SK-N-SH treated with all-trans-retinoic acid at 6 μM for 48 hours (cell line): ENCODE measurements around the gene KIF20A.
"Not testable (repeated sequence)": the region's sequence is repeated elsewhere in the genome, so short reads cannot be mapped to it uniquely, and the experiment has no call there.

Experiments used
- ATAC-seq: fragments of 200-7000 bp; cut with Tn5 transposase; 3 replicates; pipeline ENCODE4 v1.9.1; 2020; ENCODE audit warnings: mild to moderate bottlenecking, moderate library complexity
- BACH2 ChIP-seq: fragments of 250-450 bp; sonication (Bioruptor Pico); IDR thresholded peaks from 2 replicates; pipeline ENCODE4 v1.9.0; 2021; ENCODE audit warnings: mild to moderate bottlenecking, borderline replicate concordance
- CSDC2 ChIP-seq: fragments of 250-450 bp; sonication (Bioruptor Pico); IDR thresholded peaks from 2 replicates; pipeline ENCODE4 v1.5.0; 2020; ENCODE audit warnings: mild to moderate bottlenecking, moderate library complexity
- CSRNP3 ChIP-seq: fragments of 250-450 bp; sonication (Bioruptor Pico); IDR thresholded peaks from 2 replicates; pipeline ENCODE4 v1.5.1; 2021; ENCODE audit warnings: mild to moderate bottlenecking, moderate library complexity
- ESRRG ChIP-seq: fragments of 250-450 bp; sonication (Bioruptor Pico); IDR thresholded peaks from 2 replicates; pipeline ENCODE4 v1.6.1; 2021; ENCODE audit warnings: mild to moderate bottlenecking
- GLIS3 ChIP-seq: fragments of 250-450 bp; sonication (Bioruptor Pico); IDR thresholded peaks from 2 replicates; pipeline ENCODE4 v1.5.0; 2020; ENCODE audit warnings: mild to moderate bottlenecking, moderate library complexity
- OSR1 ChIP-seq: fragments of 250-450 bp; sonication (Bioruptor Pico); IDR thresholded peaks from 2 replicates; pipeline ENCODE4 v1.8.0; 2022; ENCODE audit warnings: moderate library complexity, mild to moderate bottlenecking, inconsistent platforms
- PATZ1 ChIP-seq: fragments of 250-450 bp; sonication (Bioruptor Pico); IDR thresholded peaks from 2 replicates; pipeline ENCODE4 v1.8.0; 2020; ENCODE audit warnings: mild to moderate bottlenecking, moderate library complexity, borderline replicate concordance
- PPARA ChIP-seq: fragments of 250-450 bp; sonication (Bioruptor Pico); IDR thresholded peaks from 2 replicates; pipeline ENCODE4 v1.5.0; 2020; ENCODE audit warnings: mild to moderate bottlenecking, borderline replicate concordance
- RARB ChIP-seq: fragments of 250-450 bp; sonication (Bioruptor Pico); IDR thresholded peaks from 2 replicates; pipeline ENCODE4 v1.8.0; 2021; ENCODE audit warnings: mild to moderate bottlenecking, moderate library complexity
- TCF4 ChIP-seq: fragments of 250-450 bp; sonication (Bioruptor Pico); IDR thresholded peaks from 2 replicates; pipeline ENCODE4 v1.8.0; 2021; ENCODE audit warnings: mild to moderate bottlenecking, moderate library complexity, borderline replicate concordance
- ZFP3 ChIP-seq: fragments of 250-450 bp; sonication (Bioruptor Pico); IDR thresholded peaks from 2 replicates; pipeline ENCODE4 v1.5.0; 2020; ENCODE audit warnings: mild to moderate bottlenecking, moderate library complexity
- ZFP30 ChIP-seq: fragments of 450-650 bp; formaldehyde crosslinking; IDR thresholded peaks from 2 replicates; pipeline ENCODE4 v1.5.0; 2022; ENCODE audit warnings: mild to moderate bottlenecking, moderate library complexity
- ZNF565 ChIP-seq: fragments of 450-650 bp; formaldehyde crosslinking; conservative IDR thresholded peaks from 2 replicates; pipeline ENCODE4 v1.5.0; 2020; ENCODE audit warnings: low read depth, mild to moderate bottlenecking, moderate library complexity
- ZNF70 ChIP-seq: fragments of 450-650 bp; formaldehyde crosslinking; IDR thresholded peaks from 2 replicates; pipeline ENCODE4 v1.5.0; 2020; ENCODE audit warnings: mild to moderate bottlenecking, moderate library complexity
- TF ChIP-seq, protein P1 (sequence below): fragments of 250-450 bp; sonication (Bioruptor Pico); IDR thresholded peaks from 2 replicates; pipeline ENCODE4 v1.5.1; 2020; ENCODE audit warnings: low read depth, mild to moderate bottlenecking, moderate library complexity
- TF ChIP-seq, protein P2 (sequence below): fragments of 250-450 bp; sonication (Bioruptor Pico); IDR thresholded peaks from 2 replicates; pipeline ENCODE4 v1.5.0; 2020; ENCODE audit warnings: mild to moderate bottlenecking, moderate library complexity

Gene KIF20A

DNA sequence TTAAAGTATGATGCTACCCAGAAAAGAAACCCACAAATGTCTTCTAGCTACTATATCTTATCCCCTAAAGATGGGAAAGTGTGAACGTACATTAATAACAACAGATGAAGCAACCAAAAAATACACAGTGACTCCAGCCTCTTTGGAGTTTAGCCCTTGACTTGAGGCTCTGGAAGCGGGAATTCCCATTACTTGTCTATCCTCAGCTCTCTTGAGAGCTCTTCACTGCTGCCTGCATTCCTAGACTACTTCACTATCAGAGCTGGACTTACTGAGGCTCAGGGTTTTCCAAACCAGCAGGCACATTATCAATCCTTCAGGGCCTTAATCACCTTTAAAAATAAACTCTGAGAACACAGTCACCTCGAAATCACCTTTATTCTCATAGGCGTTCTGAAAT lies 38.6 kb upstream of the KIF20A start:
- TF ChIP-seq CSRNP3 (CRISPR knock-in tag) (no peak), BACH2 (CRISPR knock-in tag) (no peak), ESRRG (CRISPR knock-in tag) (no peak)
- no peak for ATAC-seq

DNA sequence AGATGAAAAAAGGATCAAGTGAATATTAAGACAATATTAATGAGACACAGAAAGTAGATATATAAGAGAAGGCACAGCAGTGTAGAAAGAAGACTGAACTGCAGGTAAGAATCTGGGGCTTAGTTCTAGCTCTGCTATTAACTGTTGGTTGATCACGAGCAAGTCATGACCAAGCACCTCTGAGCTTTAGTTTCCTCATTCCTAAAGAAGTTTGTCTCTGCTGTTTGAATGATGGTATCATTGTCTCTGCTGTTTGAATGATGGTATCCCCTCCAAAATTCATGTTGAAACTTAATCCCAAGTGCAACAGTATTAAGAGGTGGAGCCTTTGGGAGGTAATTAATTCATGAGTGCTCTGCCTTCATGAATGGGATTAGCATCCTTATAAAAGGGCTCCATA lies 37.2 kb upstream of the KIF20A start:
- TF ChIP-seq BACH2 (CRISPR knock-in tag): no peak
- no peak for TF ChIP-seq GLIS3
- TF ChIP-seq PATZ1 (CRISPR knock-in tag): no peak
- no peak for TF ChIP-seq CSDC2 (CRISPR knock-in tag)
- TF ChIP-seq ZFP3 (CRISPR knock-in tag): no peak
- no peak for TF ChIP-seq ZNF70 (CRISPR knock-in tag)
- TF ChIP-seq CSRNP3 (CRISPR knock-in tag): no peak
- no peak for TF ChIP-seq ZFP30
- TF ChIP-seq TCF4: no peak
- TF ChIP-seq, protein P1, sequence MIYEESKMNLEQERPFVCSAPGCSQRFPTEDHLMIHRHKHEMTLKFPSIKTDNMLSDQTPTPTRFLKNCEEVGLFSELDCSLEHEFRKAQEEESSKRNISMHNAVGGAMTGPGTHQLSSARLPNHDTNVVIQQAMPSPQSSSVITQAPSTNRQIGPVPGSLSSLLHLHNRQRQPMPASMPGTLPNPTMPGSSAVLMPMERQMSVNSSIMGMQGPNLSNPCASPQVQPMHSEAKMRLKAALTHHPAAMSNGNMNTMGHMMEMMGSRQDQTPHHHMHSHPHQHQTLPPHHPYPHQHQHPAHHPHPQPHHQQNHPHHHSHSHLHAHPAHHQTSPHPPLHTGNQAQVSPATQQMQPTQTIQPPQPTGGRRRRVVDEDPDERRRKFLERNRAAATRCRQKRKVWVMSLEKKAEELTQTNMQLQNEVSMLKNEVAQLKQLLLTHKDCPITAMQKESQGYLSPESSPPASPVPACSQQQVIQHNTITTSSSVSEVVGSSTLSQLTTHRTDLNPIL: no peak
- no peak for TF ChIP-seq PPARA (CRISPR knock-in tag)
- TF ChIP-seq ZNF565 (CRISPR knock-in tag): no peak
- TF ChIP-seq, protein P2, sequence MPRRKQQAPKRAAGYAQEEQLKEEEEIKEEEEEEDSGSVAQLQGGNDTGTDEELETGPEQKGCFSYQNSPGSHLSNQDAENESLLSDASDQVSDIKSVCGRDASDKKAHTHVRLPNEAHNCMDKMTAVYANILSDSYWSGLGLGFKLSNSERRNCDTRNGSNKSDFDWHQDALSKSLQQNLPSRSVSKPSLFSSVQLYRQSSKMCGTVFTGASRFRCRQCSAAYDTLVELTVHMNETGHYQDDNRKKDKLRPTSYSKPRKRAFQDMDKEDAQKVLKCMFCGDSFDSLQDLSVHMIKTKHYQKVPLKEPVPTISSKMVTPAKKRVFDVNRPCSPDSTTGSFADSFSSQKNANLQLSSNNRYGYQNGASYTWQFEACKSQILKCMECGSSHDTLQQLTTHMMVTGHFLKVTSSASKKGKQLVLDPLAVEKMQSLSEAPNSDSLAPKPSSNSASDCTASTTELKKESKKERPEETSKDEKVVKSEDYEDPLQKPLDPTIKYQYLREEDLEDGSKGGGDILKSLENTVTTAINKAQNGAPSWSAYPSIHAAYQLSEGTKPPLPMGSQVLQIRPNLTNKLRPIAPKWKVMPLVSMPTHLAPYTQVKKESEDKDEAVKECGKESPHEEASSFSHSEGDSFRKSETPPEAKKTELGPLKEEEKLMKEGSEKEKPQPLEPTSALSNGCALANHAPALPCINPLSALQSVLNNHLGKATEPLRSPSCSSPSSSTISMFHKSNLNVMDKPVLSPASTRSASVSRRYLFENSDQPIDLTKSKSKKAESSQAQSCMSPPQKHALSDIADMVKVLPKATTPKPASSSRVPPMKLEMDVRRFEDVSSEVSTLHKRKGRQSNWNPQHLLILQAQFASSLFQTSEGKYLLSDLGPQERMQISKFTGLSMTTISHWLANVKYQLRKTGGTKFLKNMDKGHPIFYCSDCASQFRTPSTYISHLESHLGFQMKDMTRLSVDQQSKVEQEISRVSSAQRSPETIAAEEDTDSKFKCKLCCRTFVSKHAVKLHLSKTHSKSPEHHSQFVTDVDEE (CRISPR knock-in tag): no peak
- TF ChIP-seq OSR1 (CRISPR knock-in tag): no peak
- ATAC-seq: no peak

DNA sequence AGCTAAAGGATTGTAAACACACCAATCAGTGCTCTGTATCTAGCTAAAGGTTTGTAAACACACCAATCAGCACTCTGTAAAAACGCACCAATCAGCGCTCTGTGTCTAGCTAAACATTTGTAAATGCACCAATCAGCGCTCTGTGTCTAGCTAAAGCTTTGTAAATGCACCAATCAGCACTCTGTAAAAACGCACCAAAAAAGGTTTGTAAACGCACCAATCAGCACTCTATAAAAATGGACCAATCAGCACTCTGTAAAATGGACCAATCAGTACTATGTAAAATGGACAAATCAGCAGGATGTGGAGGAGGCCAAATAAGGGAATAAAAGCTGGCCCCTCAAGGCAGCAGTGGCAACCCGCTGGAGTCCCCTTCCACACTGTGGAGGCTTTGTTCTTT lies 35.3 kb upstream of the KIF20A start:
- not testable (repeated sequence) for ATAC-seq

- no peak for TF ChIP-seq ZFP30
- TF ChIP-seq, protein P2 (CRISPR knock-in tag): no peak
- TF ChIP-seq CSDC2 (CRISPR knock-in tag): no peak
- no peak for TF ChIP-seq RARB (CRISPR knock-in tag)
- TF ChIP-seq ESRRG (CRISPR knock-in tag): no peak
- peak; percentile 78 for ATAC-seq
These were observed 30.1 kb upstream of the KIF20A start for GRCh38 chr5:138148811-138149210.
